Urinary bladder (tissue), 4 donors: ENCODE results near the gene ZDHHC11. TPM values are rescaled to one million over a fixed set of nuclear protein-coding genes. Genes with fewer than 3 reads are reported as not detected.
"Not testable (repeated sequence)": the region's sequence is repeated elsewhere in the genome, so short reads cannot be mapped to it uniquely, and the experiment has no call there.

Source experiments
- DNase-seq: peaks from one replicate; pipeline ENCODE4 v3.0.0-alpha.2; 2015; ENCODE audit errors: extremely low spot score
- H3K27ac ChIP-seq: one replicate; pipeline ENCODE4 v1.5.1; 2013; ENCODE audit warnings: low read depth, mild to moderate bottlenecking, moderate library complexity
- H3K36me3 ChIP-seq: one replicate; pipeline ENCODE4 v1.6.1; 2013; ENCODE audit warnings: mild to moderate bottlenecking, moderate library complexity; ENCODE audit not compliant: insufficient read depth
- H3K4me1 ChIP-seq: one replicate; pipeline ENCODE4 v1.6.1; 2013; ENCODE audit warnings: mild to moderate bottlenecking, moderate library complexity; ENCODE audit not compliant: insufficient read depth
- H3K4me3 ChIP-seq: one replicate; pipeline ENCODE4 v1.5.1; 2013; ENCODE audit warnings: low read depth, low read length
- WGBS: extraction: QIAGEN DNeasy Blood & Tissue Kit; methylation state at CpG from one replicate; pipeline ENCODE4 v1.1.7; 2013; 5-methylcytosine and 5-hydroxymethylcytosine counted together
- polyA plus RNA-seq: library from polyadenylated mRNA; stranded (reverse); fragments of 200-250 nt; gene quantifications from one replicate; pipeline ENCODE4 v1.2.3, GENCODE V29; 2013
- total RNA-seq: library from RNA; depleted of rRNA; stranded (reverse); fragments of >200 nt; gene quantifications from one replicate; pipeline ENCODE4 v1.2.3, GENCODE V29; 2014
- donor health status: healthy with polysubstance abuse.
- donor health status: healthy.

The ZDHHC11 gene
- total and polyA plus RNA-seq, 2 donors = 5.9 to 9.3 TPM

DNA sequence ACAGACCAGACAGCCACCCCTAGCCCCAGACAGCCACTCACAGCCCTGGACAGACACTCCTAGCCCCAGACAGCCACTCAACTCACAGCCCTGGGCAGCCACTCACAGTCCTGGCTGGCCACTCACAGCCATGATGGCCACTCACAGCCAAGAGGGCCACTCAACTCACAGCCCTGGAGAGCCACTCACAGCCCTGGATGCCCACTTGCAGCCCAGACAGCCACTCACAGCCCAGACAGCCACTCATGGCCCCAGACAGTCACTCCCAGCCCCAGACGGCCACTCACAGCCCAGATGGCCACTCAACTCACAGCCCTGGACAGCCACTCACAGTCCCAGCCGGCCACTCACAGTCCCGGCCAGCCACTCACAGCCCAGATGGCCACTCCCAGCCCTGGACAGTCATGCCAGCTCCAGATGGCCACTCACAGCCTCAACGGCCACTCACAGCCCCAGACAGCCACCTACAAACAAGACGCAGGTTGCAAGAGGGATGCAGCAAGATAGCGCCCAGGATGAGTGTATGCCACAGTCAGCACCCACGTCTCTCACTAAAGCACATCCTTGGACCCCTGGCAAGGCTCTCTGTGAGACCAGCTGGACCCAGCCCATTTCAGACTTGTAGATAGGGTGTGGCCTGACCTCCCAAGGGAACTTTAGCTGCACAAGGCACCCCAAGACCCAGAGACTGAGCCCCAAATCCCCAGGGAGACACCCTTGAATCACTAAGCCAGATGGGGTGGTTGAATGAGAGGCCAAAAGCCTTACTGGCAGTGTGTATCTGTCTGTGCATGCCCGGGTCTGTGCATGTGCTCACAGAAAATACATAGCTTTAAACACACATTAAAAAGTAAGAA lies 88.7 kb downstream of the ZDHHC11 start:
- no peak overlapping the region for H3K4me3 ChIP-seq
- 87% methylated on average over 8 of the region's 8 CpGs for WGBS
- H3K4me1 ChIP-seq = no peaks in the 10 kb centered on the region
- no peak for DNase-seq
- no peaks in the 10 kb centered on the region for H3K36me3 ChIP-seq
- H3K27ac ChIP-seq = no peak overlapping the region

DNA sequence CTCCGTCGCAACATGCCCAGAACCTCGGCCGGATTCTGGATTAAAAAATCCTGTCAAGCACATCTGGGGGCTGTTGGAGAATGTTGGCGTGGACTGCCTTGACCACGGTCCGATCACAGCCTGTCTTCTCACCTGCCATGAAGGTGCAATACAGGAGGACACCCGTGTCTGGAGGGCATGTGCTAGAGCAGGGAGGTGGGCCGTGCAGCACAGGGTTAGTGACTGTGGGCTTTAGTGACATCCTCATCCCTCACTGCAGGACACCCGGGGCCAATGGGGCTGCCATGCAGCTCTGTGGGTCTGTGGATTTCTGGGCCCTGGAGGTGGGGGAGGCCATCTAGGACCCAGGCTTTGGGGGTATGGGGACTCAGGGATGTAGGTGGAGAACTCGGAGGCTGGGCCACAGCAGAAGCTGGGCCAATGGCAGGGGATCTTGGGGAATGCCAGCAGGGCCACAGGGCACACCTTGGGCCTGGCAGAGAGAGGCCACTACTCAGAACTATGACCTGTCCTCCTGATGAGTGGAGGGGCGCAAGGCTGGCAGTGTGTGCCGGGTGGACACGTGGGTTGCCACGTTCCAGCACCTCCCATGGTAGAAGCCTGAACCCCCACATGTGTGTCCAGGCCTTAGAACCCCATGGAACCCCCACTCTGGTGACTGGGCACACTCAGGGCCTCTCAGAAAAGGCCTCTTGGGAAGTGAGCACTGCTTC lies 89.6 kb downstream of the ZDHHC11 start:
- H3K4me3 ChIP-seq = no peak overlapping the region
- 80% methylated on average over 15 of the region's 15 CpGs for WGBS
- no peak overlapping the region for H3K27ac ChIP-seq
- H3K36me3 ChIP-seq = no peaks in the 10 kb centered on the region
- no peaks in the 10 kb centered on the region for H3K4me1 ChIP-seq
- DNase-seq = no peak

DNA sequence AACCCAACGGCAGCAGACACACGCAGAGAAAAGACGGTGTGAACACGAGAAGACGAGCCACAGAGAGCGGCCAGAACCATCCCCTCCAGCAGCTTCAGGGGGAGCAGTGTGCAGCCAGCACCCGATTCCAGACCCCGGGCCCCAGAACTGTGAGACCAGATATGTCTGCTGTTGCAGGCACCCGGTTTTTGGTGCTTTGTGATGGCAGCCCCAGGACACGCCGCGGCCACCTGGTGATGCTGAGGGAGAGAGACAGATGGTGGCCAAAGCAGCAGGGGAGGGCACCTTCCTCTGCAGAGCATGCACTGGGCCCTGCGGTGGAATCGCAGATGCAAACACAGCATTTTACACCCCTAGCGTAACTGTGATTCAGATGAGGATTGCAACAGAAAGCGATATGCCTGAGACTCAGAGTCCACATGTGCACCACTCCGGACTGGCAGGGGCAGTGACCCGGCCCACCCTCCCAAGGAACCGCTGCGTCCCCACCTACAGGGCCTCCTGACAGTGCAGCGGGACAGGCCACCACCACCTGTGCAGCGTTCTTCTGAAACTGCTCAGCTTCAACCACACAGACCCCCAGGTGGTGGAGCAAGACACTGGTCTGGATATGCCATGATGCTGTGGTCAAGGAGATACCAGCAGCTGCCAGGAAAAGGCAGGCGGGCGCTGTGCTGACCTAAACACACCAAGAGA lies 90.3 kb downstream of the ZDHHC11 start:
- no peak for DNase-seq
- no peak overlapping the region for H3K4me3 ChIP-seq
- 96% methylated on average over 24 of the region's 24 CpGs for WGBS
- H3K27ac ChIP-seq = no peak overlapping the region
- no peaks in the 10 kb centered on the region for H3K4me1 ChIP-seq
- H3K36me3 ChIP-seq = no peaks in the 10 kb centered on the region

DNA sequence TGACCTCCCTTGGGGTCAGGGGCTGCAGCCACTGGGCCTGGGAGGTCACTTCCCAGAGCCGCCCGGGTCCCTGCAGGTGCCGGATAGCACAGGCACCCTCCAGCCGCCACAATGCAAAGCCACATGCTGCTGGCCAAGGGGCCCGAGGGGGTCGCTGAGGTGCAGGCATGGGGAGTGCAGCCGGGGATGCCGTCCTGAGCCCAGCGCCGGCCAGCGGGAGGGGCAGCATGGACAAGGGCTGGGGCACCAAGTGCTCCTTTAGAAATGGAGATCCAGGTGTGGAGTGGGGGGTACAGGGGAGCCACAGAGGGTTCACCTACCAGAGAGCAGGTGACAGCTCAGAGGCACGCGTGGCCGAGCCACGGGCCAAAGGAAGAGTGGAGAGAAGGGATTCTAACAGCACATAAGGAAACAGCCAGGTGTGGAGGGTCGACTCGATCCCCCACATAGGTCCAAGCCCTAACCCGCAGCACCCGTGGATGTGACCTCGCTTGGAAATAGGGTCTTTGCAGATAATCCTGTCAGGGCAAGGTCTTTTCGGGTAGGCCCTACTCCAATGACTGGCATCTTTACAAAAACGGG lies 90.9 kb downstream of the ZDHHC11 start:
- Histone ChIP-seq H3K36me3 (no peaks in the 10 kb centered on the region), H3K4me3 (no peak overlapping the region), H3K4me1 (no peaks in the 10 kb centered on the region), H3K27ac (no peak overlapping the region)
- DNase-seq = no peak
- WGBS = 94% methylated on average over 22 of the region's 22 CpGs

DNA sequence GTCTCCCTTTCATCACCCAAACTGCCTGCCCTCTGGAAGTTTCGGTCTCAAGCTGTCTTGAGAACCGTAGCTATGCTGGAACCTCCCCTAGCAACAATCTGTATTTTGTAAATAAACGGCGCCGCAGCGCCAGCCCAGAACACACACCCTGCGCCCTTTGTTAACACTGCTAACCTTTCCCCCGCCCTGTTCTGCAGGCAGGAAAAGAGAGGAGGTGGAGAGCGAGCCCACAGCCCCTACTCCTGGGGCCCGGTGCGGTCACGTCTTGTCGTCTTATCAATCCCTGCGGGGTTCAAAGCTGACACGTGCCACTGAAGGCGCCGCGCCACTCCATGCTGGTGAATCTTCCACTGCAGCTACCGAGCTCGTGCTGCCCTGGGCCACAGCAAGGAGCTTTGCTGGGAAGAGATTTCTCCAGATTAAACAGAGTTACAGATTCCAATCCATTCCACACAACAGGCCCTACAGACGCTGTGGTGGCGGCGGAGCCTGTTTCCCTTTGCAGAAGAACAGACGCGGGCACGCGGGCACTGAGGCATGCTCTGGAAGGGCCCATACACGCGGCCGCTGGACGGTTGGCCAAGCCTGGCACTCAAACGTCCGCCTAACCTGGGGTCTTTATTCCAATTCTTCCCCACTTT lies 91.6 kb downstream of the ZDHHC11 start:
- DNase-seq = peak; percentile 89
- Histone ChIP-seq H3K4me1 (no peaks in the 10 kb centered on the region), H3K27ac (no peak overlapping the region), H3K36me3 (no peaks in the 10 kb centered on the region), H3K4me3 (no peak overlapping the region)
- 26% methylated on average over 33 of the region's 33 CpGs for WGBS

DNA sequence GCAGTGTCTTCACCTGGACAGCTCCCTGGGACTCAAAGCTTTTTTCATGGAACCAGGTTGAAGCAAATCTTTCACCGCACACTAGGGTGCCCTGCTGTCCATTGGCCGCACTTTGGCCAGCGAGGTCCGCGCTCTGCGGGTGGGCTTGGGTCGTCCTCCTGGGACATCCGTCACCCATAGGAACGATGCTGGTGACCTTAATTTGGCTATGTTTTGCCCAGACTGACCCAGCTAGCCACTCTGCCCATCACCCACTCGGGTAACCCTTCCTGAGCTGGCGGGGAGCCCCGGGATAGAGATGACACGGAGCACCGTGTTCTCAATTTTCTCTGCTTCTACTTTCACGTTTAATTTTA lies 92.1 kb downstream of the ZDHHC11 start:
- Histone ChIP-seq H3K4me1 (no peaks in the 10 kb centered on the region), H3K27ac (no peak overlapping the region), H3K4me3 (no peak overlapping the region), H3K36me3 (no peaks in the 10 kb centered on the region)
- WGBS = 64% methylated on average over 15 of the region's 15 CpGs
- no peak for DNase-seq

DNA sequence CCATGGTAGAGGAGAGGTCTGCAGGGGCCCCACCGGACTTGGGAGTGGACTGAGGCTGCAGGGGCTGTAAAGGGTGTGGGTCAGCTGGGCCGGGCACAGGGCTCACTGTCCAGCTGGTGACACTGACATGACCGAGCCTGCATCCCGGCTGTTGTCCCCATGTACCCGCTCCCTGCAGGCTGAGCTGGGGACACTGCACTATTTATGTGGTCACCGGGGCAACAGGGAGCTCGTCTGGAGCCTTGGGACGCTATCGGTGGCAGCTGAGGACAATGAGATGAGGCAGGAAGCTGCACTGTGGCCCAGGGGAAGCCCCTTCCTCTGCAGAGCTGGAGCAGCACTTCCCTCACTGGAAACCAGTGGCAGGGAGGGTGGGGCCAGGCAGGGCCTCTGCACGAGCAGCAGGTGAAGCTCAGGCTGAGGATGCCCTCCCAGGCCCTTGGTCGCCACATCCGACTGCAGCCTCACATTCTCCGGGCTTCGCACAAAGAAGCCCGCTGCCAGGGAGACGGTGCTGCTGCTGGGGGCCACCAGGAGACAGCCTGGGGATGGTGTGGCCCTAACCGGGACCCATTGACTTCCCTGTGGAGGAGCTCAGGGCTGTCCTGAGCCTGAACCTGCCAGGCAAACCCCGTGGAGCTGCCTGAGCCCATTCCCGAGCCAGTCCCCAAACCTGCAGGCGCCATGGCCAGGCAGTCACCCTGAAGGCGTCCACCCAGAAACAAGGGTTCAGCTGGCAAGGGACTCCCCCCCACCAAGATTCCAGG lies 92.7 kb downstream of the ZDHHC11 start:
- 69% methylated on average over 21 of the region's 21 CpGs for WGBS
- Histone ChIP-seq H3K27ac (no peak overlapping the region), H3K4me1 (no peaks in the 10 kb centered on the region), H3K36me3 (no peaks in the 10 kb centered on the region), H3K4me3 (no peak overlapping the region)
- DNase-seq = no peak

DNA sequence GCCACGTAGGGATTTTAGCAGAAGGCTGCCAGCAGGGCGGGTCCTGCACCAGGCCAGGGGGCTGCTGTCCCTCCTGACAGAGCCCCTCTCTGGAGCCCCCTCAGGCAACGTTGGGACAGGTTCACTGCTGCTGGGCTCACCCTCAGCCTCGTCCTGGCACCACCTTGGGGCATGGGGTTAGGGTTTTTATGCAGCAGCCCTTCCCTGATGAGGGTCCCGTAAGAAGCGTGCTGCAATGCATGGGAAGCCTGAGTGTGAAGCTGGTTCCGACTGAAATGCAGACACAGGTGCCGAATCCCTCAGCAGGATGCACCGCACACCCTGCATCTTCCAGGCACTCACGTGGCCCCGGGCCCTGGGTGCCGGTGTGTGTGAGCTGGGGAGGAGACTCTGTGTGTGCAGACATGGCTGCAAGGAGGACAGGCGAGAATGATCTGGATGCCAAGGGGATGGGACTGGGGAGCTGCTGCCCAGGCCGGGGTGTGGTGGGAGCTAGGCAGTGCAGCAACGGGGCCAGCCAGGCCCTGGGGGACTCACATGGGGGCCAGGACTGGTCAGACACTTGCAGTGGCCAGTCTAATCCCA lies 93.3 kb downstream of the ZDHHC11 start:
- H3K4me3 ChIP-seq = no peak overlapping the region
- no peak overlapping the region for H3K27ac ChIP-seq
- 70% methylated on average over 15 of the region's 15 CpGs for WGBS
- no peaks in the 10 kb centered on the region for H3K4me1 ChIP-seq
- no peak for DNase-seq
- no peaks in the 10 kb centered on the region for H3K36me3 ChIP-seq

DNA sequence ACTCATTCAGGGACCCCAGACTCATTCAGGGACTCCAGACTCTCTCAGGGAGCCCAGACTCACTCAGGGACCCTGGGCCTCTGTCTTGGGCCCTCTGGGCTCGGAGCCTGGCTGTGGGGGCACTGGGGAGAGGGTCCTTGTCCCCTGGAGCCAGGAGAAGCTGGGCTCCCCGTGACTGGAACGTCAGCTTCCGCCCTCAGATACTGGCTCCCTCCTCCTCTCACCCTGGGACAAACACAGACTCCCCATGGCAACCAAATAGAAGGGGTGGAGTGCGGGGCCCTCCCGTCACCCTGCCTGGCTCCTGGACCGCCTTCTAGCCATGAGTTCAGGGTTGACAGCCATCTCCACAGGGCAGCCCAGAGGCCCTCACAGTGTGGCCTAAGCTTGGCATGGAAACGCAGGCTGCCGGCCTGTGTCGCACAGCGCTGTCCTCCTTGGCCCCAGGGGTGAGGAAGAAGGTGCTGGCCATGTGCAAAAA lies 93.9 kb downstream of the ZDHHC11 start:
- Histone ChIP-seq H3K4me3 (no peak overlapping the region), H3K4me1 (no peaks in the 10 kb centered on the region), H3K36me3 (no peaks in the 10 kb centered on the region), H3K27ac (no peak overlapping the region)
- 24% methylated on average over 11 of the region's 11 CpGs for WGBS
- no peak for DNase-seq

DNA sequence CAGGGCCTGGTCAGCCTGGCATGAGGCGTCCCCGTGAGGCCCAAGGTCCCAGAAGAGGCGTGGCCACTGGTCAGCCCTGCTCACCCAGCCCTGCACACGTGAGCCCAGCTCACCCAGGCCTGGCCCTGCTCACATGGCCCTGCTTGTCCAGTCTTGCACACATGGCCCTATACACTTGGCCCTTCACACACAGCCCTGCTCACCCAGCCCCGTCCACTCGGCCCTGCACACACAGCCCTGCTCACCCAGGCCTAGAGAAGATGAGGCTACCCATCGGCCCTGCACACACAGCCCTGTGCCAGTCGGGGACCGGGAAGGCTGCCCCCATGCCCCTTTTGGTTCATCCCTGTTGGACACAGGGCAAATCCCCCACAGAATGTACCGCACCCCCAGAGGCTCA lies 94.6 kb downstream of the ZDHHC11 start:
- 84% methylated on average over 10 of the region's 10 CpGs for WGBS
- DNase-seq = no peak
- Histone ChIP-seq H3K4me3 (no peak overlapping the region), H3K36me3 (no peaks in the 10 kb centered on the region), H3K27ac (no peak overlapping the region), H3K4me1 (no peaks in the 10 kb centered on the region)

DNA sequence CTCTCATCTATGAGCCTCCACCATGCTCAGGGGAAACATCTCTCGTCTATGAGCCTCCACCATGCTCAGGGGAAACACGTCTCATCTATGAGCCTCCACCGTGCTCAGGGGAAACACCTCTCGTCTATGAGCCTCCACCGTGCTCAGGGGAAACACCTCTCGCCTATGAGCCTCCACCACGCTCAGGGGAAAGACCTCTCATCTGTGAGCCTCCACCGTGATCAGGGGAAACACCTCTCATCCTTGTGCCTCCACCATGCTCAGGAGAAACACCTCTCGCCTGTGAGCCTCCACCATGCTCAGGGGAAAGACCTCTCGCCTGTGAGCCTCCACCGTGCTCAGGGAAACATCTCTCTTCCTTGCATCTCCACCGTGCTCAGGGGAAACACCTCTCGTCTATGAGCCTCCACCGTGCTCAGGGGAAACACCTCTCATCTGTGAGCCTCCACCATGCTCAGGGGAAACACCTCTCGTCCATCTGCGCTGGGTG lies 96.6 kb downstream of the ZDHHC11 start:
- H3K4me3 ChIP-seq, H3K36me3 ChIP-seq, H3K27ac ChIP-seq, DNase-seq, H3K4me1 ChIP-seq: not testable (repeated sequence)
- WGBS = 64% methylated on average over 16 of the region's 16 CpGs

DNA sequence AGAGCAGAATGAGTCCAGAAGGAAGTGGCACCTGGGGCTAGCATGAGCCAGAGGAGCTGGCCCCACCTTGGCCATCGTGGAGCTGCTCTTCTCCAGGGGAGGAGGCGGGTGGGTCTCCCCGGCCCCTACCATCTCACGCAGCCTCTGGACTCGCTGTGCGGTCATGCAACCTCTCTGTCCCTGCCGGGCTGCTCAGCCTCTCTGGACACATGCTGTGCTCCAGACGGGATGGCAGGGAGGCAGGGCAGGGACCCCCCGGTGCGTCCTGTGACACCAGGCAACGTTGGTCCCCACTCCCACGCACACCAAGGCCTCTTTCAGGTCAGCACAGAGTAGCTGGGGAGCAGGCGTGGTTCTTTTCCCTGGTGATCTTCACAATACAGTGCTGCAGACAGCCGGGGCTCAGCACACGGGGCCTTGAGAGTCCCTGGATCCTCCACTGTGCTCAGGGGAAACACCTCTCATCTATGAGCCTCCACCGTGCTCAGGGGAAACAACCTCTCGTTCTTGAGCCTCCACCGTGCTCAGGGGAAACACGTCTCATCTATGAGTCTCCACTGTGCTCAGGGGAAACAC lies 97.1 kb downstream of the ZDHHC11 start:
- DNase-seq, H3K27ac ChIP-seq, H3K36me3 ChIP-seq, H3K4me3 ChIP-seq, H3K4me1 ChIP-seq: not testable (repeated sequence)
- WGBS = 82% methylated on average over 16 of the region's 19 CpGs
